GM18520 (cell line): ENCODE results near the gene RFX3.

Experiments
- ATAC-seq: cut with Tn5 transposase; IDR thresholded peaks from one replicate; pipeline ENCODE4 v1.9.1; 2021; ENCODE audit not compliant: unreplicated experiment

The RFX3 gene

GRCh38 chr9:3238236-3238635 is 287.6 kb downstream of the RFX3 start:
- ATAC-seq = no peak

- ATAC-seq = no peak
Observed at GRCh38 chr9:3237121-3237520, 288.7 kb downstream of the RFX3 start.

- ATAC-seq = no peak
Observed at GRCh38 chr9:3235497-3235896, 290.3 kb downstream of the RFX3 start.

- ATAC-seq = no peak
Observed at GRCh38 chr9:3224931-3225330, 300.9 kb downstream of the RFX3 start.

- ATAC-seq = no peak
Observed at GRCh38 chr9:3215658-3216057, 310.1 kb downstream of the RFX3 start.

- no peak for ATAC-seq
Observed at GRCh38 chr9:3214741-3215140, 311.1 kb downstream of the RFX3 start.

- ATAC-seq = no peak
Observed at GRCh38 chr9:3205421-3206095, 320.2 kb downstream of the RFX3 start.

- no peak for ATAC-seq
Observed at GRCh38 chr9:3200331-3200774, 325.4 kb downstream of the RFX3 start.

- ATAC-seq = no peak
Observed at GRCh38 chr9:3193791-3194190, 332.0 kb downstream of the RFX3 start.

GRCh38 chr9:3191715-3192114 is 334.1 kb downstream of the RFX3 start:
- no peak for ATAC-seq

- ATAC-seq = no peak
Observed at GRCh38 chr9:3189113-3189861, 336.5 kb downstream of the RFX3 start.

- no peak for ATAC-seq
Observed at GRCh38 chr9:3186751-3187150, 339.1 kb downstream of the RFX3 start.

GRCh38 chr9:3181049-3181953 is 344.5 kb downstream of the RFX3 start:
- ATAC-seq = no peak

GRCh38 chr9:3180696-3181048 is 345.1 kb downstream of the RFX3 start:
- no peak for ATAC-seq

GRCh38 chr9:3179711-3180110 is 346.1 kb downstream of the RFX3 start:
- no peak for ATAC-seq

- no peak for ATAC-seq
Observed at GRCh38 chr9:3177936-3178335, 347.9 kb downstream of the RFX3 start.

- ATAC-seq = no peak
Observed at GRCh38 chr9:3177146-3177761, 348.5 kb downstream of the RFX3 start.

GRCh38 chr9:3173374-3173773 is 352.4 kb downstream of the RFX3 start:
- no peak for ATAC-seq

GRCh38 chr9:3170819-3171218 is 355.0 kb downstream of the RFX3 start:
- ATAC-seq = no peak
